Breast epithelium (tissue), 4 donors: Measurements from ENCODE around the gene SYT2. TPM values are rescaled to one million over a fixed set of nuclear protein-coding genes. Genes with fewer than 3 reads are reported as not detected.

ENCODE experiments used
- DNase-seq, 2 donors: peaks; one replicate each; pipeline ENCODE4 v3.0.0-alpha.2; 2019; ENCODE audit warnings: low spot score in 2 of 2
- H3K27ac ChIP-seq, 2 donors: fragments of 200-600 bp; sonication (generic) in 1 of 2; one replicate each; pipeline ENCODE4 v1.5.1; 2016 to 2019; ENCODE audit warnings: mild to moderate bottlenecking in 1 of 2
- H3K27me3 ChIP-seq, 2 donors: fragments of 200-600 bp; sonication (generic) in 1 of 2; one replicate each; pipeline versions ENCODE4 v1.5.1 to v1.6.0; 2017 to 2019; ENCODE audit warnings: control low read depth in 1 of 2, mild to moderate bottlenecking in 1 of 2
- H3K36me3 ChIP-seq: fragments of 200-600 bp; one replicate; pipeline ENCODE4 v1.5.1; 2019
- H3K4me1 ChIP-seq, 2 donors: fragments of 200-600 bp; sonication (generic); one replicate each; pipeline ENCODE4 v1.5.1; 2016 to 2019; ENCODE audit warnings: control low read depth in 1 of 2
- H3K4me3 ChIP-seq, 3 donors: fragments of 200-600 bp; sonication (generic); 1 replicate in 2 of 3; 2 replicates in 1 of 3; pipeline ENCODE4 v1.5.1; 2016 to 2019; ENCODE audit warnings: mild to moderate bottlenecking in 3 of 3, moderate library complexity in 2 of 3
- H3K9me3 ChIP-seq, 2 donors: fragments of 200-600 bp; sonication (generic) in 1 of 2; one replicate each; pipeline ENCODE4 v1.5.1; 2016 to 2019; ENCODE audit warnings: control low read depth in 1 of 2
- POLR2A ChIP-seq: fragments of 450-650 bp; IDR thresholded peaks from one replicate; pipeline ENCODE4 v1.6.1; 2016; ENCODE audit warnings: antibody characterized with exemption, mild to moderate bottlenecking, moderate library complexity
- POLR2AphosphoS5 ChIP-seq, 3 donors: sonication (generic); formaldehyde crosslinking; IDR thresholded peaks; one replicate each; pipeline ENCODE4 v1.6.1; 2017; ENCODE audit warnings: antibody characterized with exemption in 3 of 3
- intact Hi-C: fragments of 100-400 bp; cut with DNase I; formaldehyde crosslinking; loops from one replicate; pipeline ENCODE4 v1.15.1; 2023; ENCODE audit warnings: low total_unique reads
- total RNA-seq, 3 donors: library from RNA; depleted of rRNA; stranded (reverse); fragments of >200 nt; gene quantifications; one replicate each; pipeline ENCODE4 v1.1.0, GENCODE V29; 2016
- TF ChIP-seq, protein P1 (sequence below), 3 donors: fragments of 450-650 bp; IDR thresholded peaks; one replicate each; pipeline ENCODE4 v1.5.1; 2016 to 2017; ENCODE audit warnings: antibody characterized with exemption in 3 of 3, mild to moderate bottlenecking in 3 of 3, moderate library complexity in 3 of 3

The SYT2 gene
- total RNA-seq, 3 donors from 2014 or later, result under 0.01 to 0.15 (median under 0.01) TPM

DNA sequence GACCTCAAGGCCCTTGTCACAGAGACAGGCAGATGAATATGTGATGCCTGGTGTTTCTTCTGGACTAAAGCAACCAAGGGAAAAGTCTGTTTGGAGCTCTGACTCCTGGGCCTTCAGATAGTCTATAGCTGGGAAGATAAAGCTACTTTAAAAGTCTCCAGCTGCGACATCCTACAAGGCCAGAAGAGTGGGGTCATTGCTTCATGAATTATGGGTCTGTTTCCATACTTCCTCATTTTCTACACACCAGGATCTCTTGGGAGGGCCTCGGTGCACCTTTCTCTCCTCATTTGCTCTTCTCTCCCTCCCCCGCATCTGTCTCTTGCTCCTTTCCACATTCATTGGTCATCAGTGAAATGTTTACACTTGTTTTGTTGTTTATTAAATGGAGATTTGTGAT, 44.8 kb downstream of the SYT2 start:
- TF ChIP-seq, protein P1, sequence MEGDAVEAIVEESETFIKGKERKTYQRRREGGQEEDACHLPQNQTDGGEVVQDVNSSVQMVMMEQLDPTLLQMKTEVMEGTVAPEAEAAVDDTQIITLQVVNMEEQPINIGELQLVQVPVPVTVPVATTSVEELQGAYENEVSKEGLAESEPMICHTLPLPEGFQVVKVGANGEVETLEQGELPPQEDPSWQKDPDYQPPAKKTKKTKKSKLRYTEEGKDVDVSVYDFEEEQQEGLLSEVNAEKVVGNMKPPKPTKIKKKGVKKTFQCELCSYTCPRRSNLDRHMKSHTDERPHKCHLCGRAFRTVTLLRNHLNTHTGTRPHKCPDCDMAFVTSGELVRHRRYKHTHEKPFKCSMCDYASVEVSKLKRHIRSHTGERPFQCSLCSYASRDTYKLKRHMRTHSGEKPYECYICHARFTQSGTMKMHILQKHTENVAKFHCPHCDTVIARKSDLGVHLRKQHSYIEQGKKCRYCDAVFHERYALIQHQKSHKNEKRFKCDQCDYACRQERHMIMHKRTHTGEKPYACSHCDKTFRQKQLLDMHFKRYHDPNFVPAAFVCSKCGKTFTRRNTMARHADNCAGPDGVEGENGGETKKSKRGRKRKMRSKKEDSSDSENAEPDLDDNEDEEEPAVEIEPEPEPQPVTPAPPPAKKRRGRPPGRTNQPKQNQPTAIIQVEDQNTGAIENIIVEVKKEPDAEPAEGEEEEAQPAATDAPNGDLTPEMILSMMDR (IDR thresholded peaks at IDR 0.05), result no peak
- TF ChIP-seq POLR2AphosphoS5 (IDR thresholded peaks at IDR 0.05) (no peak), POLR2A (no peak)
- H3K36me3 ChIP-seq, result no peaks in the 10 kb centered on the region
- H3K9me3 ChIP-seq, result no peaks in the 10 kb centered on the region
- no peaks in the 10 kb centered on the region for H3K27me3 ChIP-seq
- H3K4me3 ChIP-seq, result no peak overlapping the region
- intact Hi-C loops, result no loop called here
- no peak overlapping the region for H3K27ac ChIP-seq
- H3K4me1 ChIP-seq, result no peaks in the 10 kb centered on the region
- DNase-seq, result no peak

DNA sequence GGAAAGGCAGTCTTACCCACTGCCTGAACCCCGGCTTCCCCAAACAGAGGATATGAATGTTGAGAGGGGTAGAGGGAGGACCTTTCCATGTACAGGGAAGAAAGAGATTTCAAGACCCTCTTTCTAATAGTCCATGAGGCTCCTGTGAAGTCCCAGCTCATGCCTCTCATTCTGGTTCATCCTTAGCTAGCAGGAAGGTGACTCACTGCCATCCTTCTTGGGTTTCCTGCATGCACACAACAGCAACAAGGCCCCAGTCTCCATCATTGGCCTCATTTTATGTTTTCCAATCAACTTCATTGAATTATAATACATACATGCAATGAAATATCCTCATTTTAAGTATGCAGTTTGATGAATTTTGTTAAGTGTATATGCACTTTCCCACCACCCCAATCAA, 46.2 kb downstream of the SYT2 start:
- H3K4me1 ChIP-seq, result no peaks in the 10 kb centered on the region
- peaks cover 0 to 3% of the 10 kb centered on the region in 2 donors for H3K27me3 ChIP-seq
- intact Hi-C loops, result no loop called here
- H3K36me3 ChIP-seq, result no peaks in the 10 kb centered on the region
- no peak overlapping the region for H3K27ac ChIP-seq
- TF ChIP-seq POLR2AphosphoS5 (IDR thresholded peaks at IDR 0.05) (no peak), POLR2A (no peak)
- TF ChIP-seq, protein P1 (IDR thresholded peaks at IDR 0.05), result no peak
- DNase-seq, result no peak
- H3K9me3 ChIP-seq, result no peaks in the 10 kb centered on the region
- no peak overlapping the region for H3K4me3 ChIP-seq

DNA sequence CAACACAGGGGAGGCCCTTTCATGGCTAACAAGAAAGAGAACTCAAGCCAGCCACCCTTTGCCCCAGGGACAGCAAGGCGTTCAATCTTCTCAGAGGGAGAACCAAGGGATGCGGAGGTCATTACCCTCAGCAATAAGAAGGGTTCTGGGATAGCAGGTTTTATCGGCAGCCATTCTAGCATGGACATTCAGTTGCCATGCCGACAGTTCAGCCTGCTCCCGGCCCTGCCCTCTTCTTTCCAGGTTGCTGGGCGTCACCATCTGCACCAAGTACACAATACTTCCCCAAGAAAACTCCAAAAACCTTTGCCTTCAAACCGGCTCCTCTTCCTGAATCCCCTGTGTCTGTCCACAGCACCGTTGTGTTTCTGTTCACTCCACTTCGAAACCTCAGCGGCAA, 47.1 kb downstream of the SYT2 start:
- Histone ChIP-seq H3K4me3 (no peak overlapping the region), H3K9me3 (no peaks in the 10 kb centered on the region), H3K36me3 (no peaks in the 10 kb centered on the region), H3K4me1 (no peaks in the 10 kb centered on the region), H3K27ac (no peak overlapping the region), H3K27me3 (peaks cover 0 to 3% of the 10 kb centered on the region in 2 donors)
- DNase-seq, result no peak
- intact Hi-C loops, result no loop called here
- TF ChIP-seq POLR2AphosphoS5 (IDR thresholded peaks at IDR 0.05), result no peak
- TF ChIP-seq, protein P1 (IDR thresholded peaks at IDR 0.05), result no peak
- TF ChIP-seq POLR2A, result no peak

DNA sequence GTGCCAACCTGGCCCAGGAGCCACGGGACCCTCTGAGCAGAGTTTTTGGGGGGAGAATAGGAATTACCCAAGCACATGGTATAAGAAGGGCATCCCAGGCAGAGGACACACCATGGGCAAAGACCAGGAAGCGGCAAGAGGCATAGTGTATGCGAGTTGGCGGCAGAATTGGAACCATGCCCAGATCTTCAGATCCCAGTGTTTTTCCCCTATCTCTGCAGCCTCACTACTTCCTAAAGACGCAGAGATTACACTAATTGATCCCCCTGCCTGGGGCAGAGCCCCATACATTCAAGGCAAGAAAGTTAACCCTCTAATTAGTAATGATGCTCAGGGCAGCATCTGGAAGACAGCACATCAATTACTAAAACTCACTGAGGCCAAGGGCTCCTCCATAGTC, 48.2 kb downstream of the SYT2 start:
- no peak overlapping the region for H3K27ac ChIP-seq
- H3K4me1 ChIP-seq, result no peaks in the 10 kb centered on the region
- H3K27me3 ChIP-seq, result peaks cover 0 to 3% of the 10 kb centered on the region in 2 donors
- TF ChIP-seq POLR2A (no peak), POLR2AphosphoS5 (IDR thresholded peaks at IDR 0.05) (no peak)
- TF ChIP-seq, protein P1 (IDR thresholded peaks at IDR 0.05), result no peak
- no peaks in the 10 kb centered on the region for H3K9me3 ChIP-seq
- no peak overlapping the region for H3K4me3 ChIP-seq
- no peaks in the 10 kb centered on the region for H3K36me3 ChIP-seq
- intact Hi-C loops, result no loop called here
- DNase-seq, result no peak

DNA sequence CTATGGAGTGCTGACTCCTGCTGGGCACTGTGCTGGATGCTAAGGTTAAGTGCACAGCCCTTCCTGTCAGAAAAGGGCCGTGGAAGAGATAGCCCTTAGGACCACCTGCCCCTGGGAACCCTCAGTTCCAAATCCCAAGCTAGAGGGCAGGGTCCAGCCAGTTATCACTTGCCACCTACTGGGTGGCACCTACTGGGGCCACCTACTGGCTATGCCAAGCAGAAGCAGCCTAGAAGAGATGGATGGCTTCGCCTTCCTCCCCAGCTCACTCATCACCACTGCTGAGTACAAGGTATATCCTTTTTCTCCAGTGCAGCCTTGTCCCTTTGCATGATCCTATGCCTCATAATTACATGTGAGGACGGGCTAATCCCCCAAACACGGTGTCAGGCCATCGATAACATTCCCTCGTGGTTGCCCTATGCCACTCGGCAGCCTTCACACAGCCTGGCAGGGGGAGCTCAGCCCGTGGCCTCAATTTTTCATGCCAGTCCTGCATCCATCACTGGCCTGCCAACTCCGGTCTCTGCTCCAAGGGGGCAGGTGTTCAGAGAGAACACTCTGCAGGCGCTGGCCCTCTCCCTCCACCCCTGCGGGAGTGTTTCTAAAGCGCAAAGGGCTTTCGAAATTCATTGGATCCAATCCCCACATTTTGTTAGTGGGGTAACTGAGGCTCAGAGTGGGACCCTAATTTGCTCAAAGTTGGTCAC, 49.0 kb downstream of the SYT2 start:
- H3K4me3 ChIP-seq, result no peak overlapping the region
- DNase-seq, result no peak
- no peaks in the 10 kb centered on the region for H3K36me3 ChIP-seq
- no peak overlapping the region for H3K27ac ChIP-seq
- H3K27me3 ChIP-seq, result peaks cover 0 to 3% of the 10 kb centered on the region in 2 donors
- TF ChIP-seq POLR2AphosphoS5 (IDR thresholded peaks at IDR 0.05) (no peak), POLR2A (no peak)
- TF ChIP-seq, protein P1 (IDR thresholded peaks at IDR 0.05), result no peak
- no peaks in the 10 kb centered on the region for H3K9me3 ChIP-seq
- intact Hi-C loops, result no loop called here
- no peaks in the 10 kb centered on the region for H3K4me1 ChIP-seq
